Esophagus muscularis mucosa (tissue), 4 donors: ENCODE results near the gene HGS. TPM values are rescaled to one million over a fixed set of nuclear protein-coding genes. Genes with fewer than 3 reads are reported as not detected.

Experiments used
- DNase-seq: peaks from one replicate; pipeline ENCODE4 v3.0.0-alpha.2; 2017; ENCODE audit errors: extremely low spot score
- H3K27ac ChIP-seq, 4 donors: fragments of 200-600 bp; sonication (generic); replicated peaks in 1 of 4; 1 replicate in 3 of 4; 2 replicates in 1 of 4; pipeline ENCODE4 v1.5.1; 2016 to 2019; ENCODE audit warnings: mild to moderate bottlenecking in 1 of 4
- H3K27me3 ChIP-seq, 4 donors: fragments of 200-600 bp; sonication (generic); one replicate each; pipeline versions ENCODE4 v1.5.1 to v1.6.0; 2016 to 2019
- H3K36me3 ChIP-seq, 4 donors: fragments of 200-600 bp; sonication (generic); one replicate each; pipeline ENCODE4 v1.5.1; 2016 to 2019
- H3K4me1 ChIP-seq, 4 donors: fragments of 200-600 bp; sonication (generic); one replicate each; pipeline ENCODE4 v1.5.1; 2016 to 2019
- H3K4me3 ChIP-seq, 4 donors: fragments of 200-600 bp; sonication (generic); 1 replicate in 2 of 4; 2 replicates in 2 of 4; pipeline ENCODE4 v1.5.1; 2016 to 2019; ENCODE audit warnings: mild to moderate bottlenecking in 4 of 4, moderate library complexity in 1 of 4
- H3K9me3 ChIP-seq, 4 donors: fragments of 200-600 bp; sonication (generic); 1 replicate in 3 of 4; 2 replicates in 1 of 4; pipeline ENCODE4 v1.5.1; 2016 to 2019
- CTCF ChIP-seq, 3 experiments: fragments of 200-600 bp in 2 of 3; fragments of 450-650 bp in 1 of 3; sonication (generic) in 2 of 3; IDR thresholded peaks; one replicate each; pipeline ENCODE4 v1.5.1; 2017 to 2019; ENCODE audit warnings: antibody characterized with exemption in 3 of 3, mild to moderate bottlenecking in 2 of 3, moderate library complexity in 1 of 3
- EP300 ChIP-seq: sonication (generic); formaldehyde crosslinking; IDR thresholded peaks from one replicate; pipeline ENCODE4 v1.6.1; 2017; ENCODE audit warnings: antibody characterized with exemption
- POLR2A ChIP-seq: fragments of 450-650 bp; IDR thresholded peaks from one replicate; pipeline ENCODE4 v1.6.1; 2017; ENCODE audit warnings: antibody characterized with exemption, moderate library complexity, mild to moderate bottlenecking, low read depth
- POLR2AphosphoS5 ChIP-seq, 2 donors: sonication (generic); formaldehyde crosslinking; IDR thresholded peaks; one replicate each; pipeline ENCODE4 v1.6.1; 2017; ENCODE audit warnings: antibody characterized with exemption in 2 of 2
- WGBS: methylation state at CpG from one replicate; pipeline ENCODE4 v1.1.5; 2018; 5-methylcytosine and 5-hydroxymethylcytosine counted together
- intact Hi-C: fragments of 100-400 bp; cut with DNase I; formaldehyde crosslinking; loops from one replicate; pipeline ENCODE4 v1.15.1; 2023
- total RNA-seq, 4 donors: library from RNA; depleted of rRNA; stranded (reverse); fragments of >200 nt; gene quantifications; one replicate each; pipeline versions ENCODE4 v1.1.0 to v1.2.1, GENCODE V29; 2016

Gene HGS
- total RNA-seq, 4 donors from 2014 or later: 47.8 to 99.1 (median 65.5) TPM

DNA sequence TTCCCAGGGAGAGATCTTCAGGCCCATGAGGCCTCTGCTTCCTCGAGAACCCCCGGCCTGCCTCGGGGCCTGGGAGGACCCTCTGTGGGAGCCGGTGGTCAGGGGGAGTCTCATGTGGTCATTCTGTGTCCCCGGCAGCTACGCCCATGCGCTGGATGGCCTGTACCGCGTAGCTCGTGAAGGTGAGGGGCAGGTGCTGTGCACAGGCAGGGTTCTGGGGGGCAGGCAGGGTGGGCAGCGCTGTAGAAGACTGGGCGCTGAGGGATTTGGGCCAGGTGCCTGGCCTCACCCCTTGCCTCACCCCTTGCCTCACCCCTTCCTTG lies 32.8 kb downstream of the HGS start:
- WGBS: 100% methylated on average over 2 of the region's 12 CpGs
- no peak for TF ChIP-seq POLR2A
- no peak for TF ChIP-seq CTCF (IDR thresholded peaks at IDR 0.05)
- TF ChIP-seq EP300: no peak
- no peak for TF ChIP-seq POLR2AphosphoS5 (IDR thresholded peaks at IDR 0.05)
- intact Hi-C loops: no loop called here
- Histone ChIP-seq H3K27me3 (no peaks in the 10 kb centered on the region), H3K4me3 (no peak overlapping the region), H3K27ac (no peak overlapping the region), H3K36me3 (peaks cover 0 to 37% (median 5%) of the 10 kb centered on the region in 4 donors), H3K9me3 (no peaks in the 10 kb centered on the region), H3K4me1 (peaks cover 9 to 24% (median 21%) of the 10 kb centered on the region in 4 donors)
- DNase-seq: no peak

- Histone ChIP-seq H3K27ac (no peak overlapping the region), H3K27me3 (peaks cover 0 to 2% (median 0%) of the 10 kb centered on the region in 4 donors), H3K9me3 (no peaks in the 10 kb centered on the region), H3K4me1 (peaks cover 12 to 22% (median 19%) of the 10 kb centered on the region in 4 donors), H3K36me3 (peaks cover 0 to 37% (median 5%) of the 10 kb centered on the region in 4 donors), H3K4me3 (no peak overlapping the region)
- DNase-seq: no peak
- TF ChIP-seq POLR2AphosphoS5 (IDR thresholded peaks at IDR 0.05) (no peak), POLR2A (no peak), CTCF (IDR thresholded peaks at IDR 0.05) (no peak), EP300 (no peak)
- intact Hi-C loops: no loop called here
- WGBS: 93% methylated on average over 13 of the region's 25 CpGs
Observed at GRCh38 chr17:81717049-81717765, 33.4 kb downstream of the HGS start.

DNA sequence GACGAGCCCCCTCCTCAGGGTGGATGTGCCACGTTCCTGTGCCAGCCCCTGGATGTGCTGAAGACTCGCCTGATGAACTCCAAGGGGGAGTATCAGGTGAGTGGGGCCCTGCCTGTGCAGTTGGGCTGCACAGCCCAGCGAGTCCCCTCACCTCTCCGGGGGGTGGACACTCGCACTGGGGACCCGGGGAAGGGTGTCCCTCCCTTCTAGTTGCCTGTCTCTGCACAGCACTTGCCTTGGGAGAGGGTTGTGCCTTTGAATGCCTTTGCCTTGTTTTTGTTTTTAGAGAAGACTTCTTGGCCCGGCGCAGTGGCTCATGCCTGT lies 33.9 kb downstream of the HGS start:
- peaks cover 0 to 37% (median 5%) of the 10 kb centered on the region in 4 donors for H3K36me3 ChIP-seq
- intact Hi-C loops: no loop called here
- WGBS: 100% methylated on average over 6 of the region's 9 CpGs
- DNase-seq: no peak
- TF ChIP-seq POLR2A: no peak
- no peak overlapping the region for H3K4me3 ChIP-seq
- no peaks in the 10 kb centered on the region for H3K9me3 ChIP-seq
- H3K27ac ChIP-seq: no peak overlapping the region
- H3K27me3 ChIP-seq: peaks cover 0 to 5% (median 0%) of the 10 kb centered on the region in 4 donors
- H3K4me1 ChIP-seq: peaks cover 14 to 23% (median 18%) of the 10 kb centered on the region in 4 donors

DNA sequence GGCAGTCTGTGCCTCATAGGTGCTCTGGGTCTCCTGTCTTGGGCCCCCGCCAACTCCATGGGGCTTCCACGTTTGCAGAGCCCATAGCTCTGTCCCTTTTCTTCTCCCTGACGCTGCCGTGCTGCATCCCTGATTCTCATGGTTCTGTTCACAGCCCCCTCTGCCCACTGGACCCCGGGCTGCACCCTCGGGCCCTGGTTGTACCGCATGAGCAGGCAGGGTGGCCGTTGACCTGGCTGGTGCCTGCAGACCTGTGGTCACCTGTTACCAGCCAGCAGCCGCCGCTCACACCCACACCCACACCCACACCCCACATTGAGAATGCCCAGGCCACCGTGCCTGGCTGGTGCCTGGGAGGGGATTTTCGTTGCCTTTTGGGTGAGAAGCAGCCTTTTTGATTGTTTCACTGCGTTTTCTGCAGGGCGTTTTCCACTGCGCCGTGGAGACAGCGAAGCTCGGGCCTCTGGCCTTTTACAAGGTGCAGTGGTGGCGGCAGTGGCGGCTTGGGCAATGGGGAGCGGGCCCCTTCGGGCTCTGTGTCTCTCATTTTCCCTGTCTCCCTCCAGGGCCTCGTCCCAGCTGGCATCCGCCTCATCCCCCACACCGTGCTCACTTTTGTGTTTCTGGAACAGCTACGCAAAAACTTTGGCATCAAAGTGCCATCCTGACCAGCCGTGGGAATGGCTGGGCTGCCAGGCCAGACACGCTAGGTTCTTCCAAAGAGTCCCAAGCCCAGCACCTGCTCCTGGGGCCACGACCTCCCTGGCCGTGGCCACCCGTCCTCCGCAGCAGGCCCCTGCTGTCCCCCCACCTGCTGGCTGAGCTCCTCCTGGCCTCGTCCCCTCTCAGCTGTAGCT lies 35.8 kb downstream of the HGS start:
- Histone ChIP-seq H3K27me3 (peaks cover 0 to 14% (median 1%) of the 10 kb centered on the region in 4 donors), H3K27ac (no peak overlapping the region), H3K4me1 (peaks cover 7 to 17% (median 13%) of the 10 kb centered on the region in 4 donors), H3K9me3 (no peaks in the 10 kb centered on the region), H3K36me3 (peaks cover 0 to 37% (median 5%) of the 10 kb centered on the region in 4 donors), H3K4me3 (no peak overlapping the region)
- DNase-seq: no peak
- intact Hi-C loops: no loop called here
- TF ChIP-seq EP300: no peak
- TF ChIP-seq CTCF (IDR thresholded peaks at IDR 0.05): no peak
- TF ChIP-seq POLR2AphosphoS5 (IDR thresholded peaks at IDR 0.05): no peak
- no peak for TF ChIP-seq POLR2A
- WGBS: 89% methylated on average over 30 of the region's 33 CpGs

- no peak overlapping the region for H3K4me3 ChIP-seq
- no peak overlapping the region for H3K27ac ChIP-seq
- peaks cover 0 to 37% (median 5%) of the 10 kb centered on the region in 4 donors for H3K36me3 ChIP-seq
- H3K9me3 ChIP-seq: no peaks in the 10 kb centered on the region
- intact Hi-C loops: no loop called here
- TF ChIP-seq CTCF (IDR thresholded peaks at IDR 0.05) (no peak), EP300 (no peak), POLR2A (no peak), POLR2AphosphoS5 (IDR thresholded peaks at IDR 0.05) (no peak)
- H3K27me3 ChIP-seq: peaks cover 0 to 20% (median 1%) of the 10 kb centered on the region in 4 donors
- 80% methylated on average over 29 of the region's 33 CpGs for WGBS
- DNase-seq: no peak
- peaks cover 7 to 17% (median 13%) of the 10 kb centered on the region in 4 donors for H3K4me1 ChIP-seq
Observed at GRCh38 chr17:81720267-81721071, 36.7 kb downstream of the HGS start.
